PC-3 (cell line): Measurements from ENCODE around the gene GRB2.

Experiments used
- EZH2 ChIP-seq: fragments of 300-600 bp; sonication (generic); IDR thresholded peaks from one replicate; pipeline ENCODE4 v1.6.1; 2017; ENCODE audit warnings: antibody characterized with exemption, mild to moderate bottlenecking, low read length; ENCODE audit not compliant: unreplicated experiment
- TF ChIP-seq, protein P1 (sequence below): fragments of 300-600 bp; sonication (generic); conservative IDR thresholded peaks from 2 replicates; pipeline ENCODE4 v1.5.1; 2017; ENCODE audit warnings: antibody characterized with exemption, low read depth, mild to moderate bottlenecking, low read length

DNA sequence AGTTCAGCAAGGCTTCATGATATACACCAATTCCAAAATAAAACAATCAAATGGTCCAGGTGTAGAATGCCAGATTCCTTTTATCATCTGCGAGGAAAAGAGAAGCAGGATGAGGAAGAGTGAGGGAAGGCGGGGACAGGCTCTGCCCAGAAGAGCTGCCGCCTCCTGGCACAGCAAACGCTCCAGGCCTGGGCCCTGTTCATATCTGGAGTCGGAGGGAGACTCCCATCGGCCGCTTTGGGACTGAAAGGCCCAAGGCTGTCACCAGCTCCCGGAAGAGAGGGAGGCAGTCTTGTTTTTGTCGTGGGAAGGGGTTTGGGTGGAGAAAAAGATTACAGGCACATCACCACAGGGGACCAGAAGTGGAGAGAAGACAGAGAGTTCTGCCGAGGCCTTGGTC lies 87.3 kb downstream of the GRB2 start:
- TF ChIP-seq, protein P1, sequence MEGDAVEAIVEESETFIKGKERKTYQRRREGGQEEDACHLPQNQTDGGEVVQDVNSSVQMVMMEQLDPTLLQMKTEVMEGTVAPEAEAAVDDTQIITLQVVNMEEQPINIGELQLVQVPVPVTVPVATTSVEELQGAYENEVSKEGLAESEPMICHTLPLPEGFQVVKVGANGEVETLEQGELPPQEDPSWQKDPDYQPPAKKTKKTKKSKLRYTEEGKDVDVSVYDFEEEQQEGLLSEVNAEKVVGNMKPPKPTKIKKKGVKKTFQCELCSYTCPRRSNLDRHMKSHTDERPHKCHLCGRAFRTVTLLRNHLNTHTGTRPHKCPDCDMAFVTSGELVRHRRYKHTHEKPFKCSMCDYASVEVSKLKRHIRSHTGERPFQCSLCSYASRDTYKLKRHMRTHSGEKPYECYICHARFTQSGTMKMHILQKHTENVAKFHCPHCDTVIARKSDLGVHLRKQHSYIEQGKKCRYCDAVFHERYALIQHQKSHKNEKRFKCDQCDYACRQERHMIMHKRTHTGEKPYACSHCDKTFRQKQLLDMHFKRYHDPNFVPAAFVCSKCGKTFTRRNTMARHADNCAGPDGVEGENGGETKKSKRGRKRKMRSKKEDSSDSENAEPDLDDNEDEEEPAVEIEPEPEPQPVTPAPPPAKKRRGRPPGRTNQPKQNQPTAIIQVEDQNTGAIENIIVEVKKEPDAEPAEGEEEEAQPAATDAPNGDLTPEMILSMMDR = no peak
- TF ChIP-seq EZH2 = no peak
